Lower leg skin (tissue), 3 donors: ENCODE measurements around the gene PTDSS2.

Experiments used
- CTCF ChIP-seq, 3 donors: fragments of 450-650 bp; IDR thresholded peaks; one replicate each; pipeline ENCODE4 v1.5.1; 2016; ENCODE audit warnings: antibody characterized with exemption in 3 of 3, mild to moderate bottlenecking in 3 of 3, moderate library complexity in 2 of 3
- POLR2A ChIP-seq, 2 donors: fragments of 450-650 bp; IDR thresholded peaks; one replicate each; pipeline ENCODE4 v1.6.1; 2016 to 2017; ENCODE audit warnings: antibody characterized with exemption in 2 of 2, mild to moderate bottlenecking in 1 of 2, moderate library complexity in 1 of 2

- TF ChIP-seq POLR2A (IDR thresholded peaks at IDR 0.05) (no peak), CTCF (IDR thresholded peaks at IDR 0.05) (no peak)
These were observed 24.8 kb upstream of the PTDSS2 start for GRCh38 chr11:425301-425700.
